NB4 (cell line): ENCODE results near the gene NLGN2.

ENCODE experiments used
- DNase-seq: peaks from one replicate; pipeline ENCODE4 v3.0.0; 2010; ENCODE audit warnings: low read depth
- H3K4me3 ChIP-seq: one replicate; pipeline ENCODE4 v1.5.1; 2011; ENCODE audit warnings: mild to moderate bottlenecking, low read depth, low read length, moderate library complexity
- CTCF ChIP-seq: IDR thresholded peaks from one replicate; pipeline ENCODE4 v1.5.1; 2012; ENCODE audit warnings: low read depth, low read length
- MAX ChIP-seq: IDR thresholded peaks from 2 replicates; pipeline ENCODE4 v1.6.1; 2011; ENCODE audit warnings: low read depth, low read length
- MYC ChIP-seq: IDR thresholded peaks from 2 replicates; pipeline ENCODE4 v1.6.1; 2011; ENCODE audit warnings: low read depth, low read length
- POLR2A ChIP-seq: IDR thresholded peaks from 2 replicates; pipeline ENCODE4 v1.6.1; 2011; ENCODE audit warnings: mild to moderate bottlenecking; ENCODE audit not compliant: insufficient read length; ENCODE audit errors: extremely low read depth

NLGN2 gene

GRCh38 chr17:7404737-7405349 lies 2.8 kb upstream of the NLGN2 start:
- peak; percentile 13 for DNase-seq
- H3K4me3 ChIP-seq = peak overlapping the region; percentile 42

GRCh38 chr17:7405350-7406234 lies 2.1 kb upstream of the NLGN2 start:
- no peak for DNase-seq
- H3K4me3 ChIP-seq = no peak overlapping the region
- no peak for TF ChIP-seq POLR2A
- no peak for TF ChIP-seq MYC
- TF ChIP-seq MAX = no peak
- no peak for TF ChIP-seq CTCF

More at GRCh38 chr17:7404737-7405349, 2.8 kb upstream of the NLGN2 start:
- TF ChIP-seq MYC (no peak), POLR2A (peak; percentile 8)

- no peak for DNase-seq
- H3K4me3 ChIP-seq = no peak overlapping the region
- TF ChIP-seq POLR2A (no peak), MYC (no peak), MAX (no peak), CTCF (no peak)
Observed at GRCh38 chr17:7406235-7406825, 1.3 kb upstream of the NLGN2 start.

- no peak for TF ChIP-seq POLR2A
- no peak for TF ChIP-seq MYC
- no peak for TF ChIP-seq MAX
- DNase-seq = no peak
- H3K4me3 ChIP-seq = no peak overlapping the region
Observed at GRCh38 chr17:7407082-7407481, 563 bp upstream of the NLGN2 start.

- DNase-seq = no peak
- TF ChIP-seq CTCF = no peak
- no peak overlapping the region for H3K4me3 ChIP-seq
Observed at GRCh38 chr17:7408252-7408727, 645 bp downstream of the NLGN2 start.

- no peak overlapping the region for H3K4me3 ChIP-seq
- DNase-seq = no peak
- TF ChIP-seq CTCF (no peak), MAX (no peak), MYC (no peak), POLR2A (no peak)
Observed at GRCh38 chr17:7408863-7409262, 1.2 kb downstream of the NLGN2 start.
